Karpas-422 (cell line): Measurements from ENCODE around the gene F2R. TPM values are rescaled to one million over a fixed set of nuclear protein-coding genes. Genes with fewer than 3 reads are reported as not detected.

Source experiments
- DNase-seq: peaks from one replicate; pipeline ENCODE4 v3.0.0-alpha.2; 2015
- H2AFZ ChIP-seq: fragments of 200-600 bp; sonication (generic); 2 replicates; pipeline ENCODE4 v1.6.1; 2014; ENCODE audit warnings: antibody characterized with exemption, low read length, mixed read lengths
- H3K27ac ChIP-seq: fragments of 200-600 bp; sonication (generic); 2 replicates; pipeline ENCODE4 v1.5.1; 2014; ENCODE audit warnings: mild to moderate bottlenecking, low read length, moderate library complexity
- H3K27me3 ChIP-seq: fragments of 200-600 bp; sonication (generic); 2 replicates; pipeline ENCODE4 v1.6.1; 2014; ENCODE audit warnings: low read length, mixed read lengths
- H3K36me3 ChIP-seq: fragments of 200-600 bp; sonication (generic); 2 replicates; pipeline ENCODE4 v1.6.1; 2014; ENCODE audit warnings: low read length, mixed read lengths; ENCODE audit not compliant: insufficient read depth
- H3K4me1 ChIP-seq: fragments of 200-600 bp; sonication (generic); 2 replicates; pipeline ENCODE4 v1.6.1; 2014; ENCODE audit warnings: mild to moderate bottlenecking, low read length, mixed read lengths
- H3K4me2 ChIP-seq: fragments of 200-600 bp; sonication (generic); 2 replicates; pipeline ENCODE4 v1.6.1; 2014; ENCODE audit warnings: low read length, low read depth, mild to moderate bottlenecking; ENCODE audit not compliant: poor library complexity, severe bottlenecking
- H3K4me3 ChIP-seq: fragments of 200-600 bp; sonication (generic); 2 replicates; pipeline ENCODE4 v1.5.1; 2014; ENCODE audit warnings: mild to moderate bottlenecking, antibody characterized with exemption, low read length, mixed read lengths
- H3K79me2 ChIP-seq: fragments of 200-600 bp; sonication (generic); 2 replicates; pipeline ENCODE4 v1.6.1; 2014; ENCODE audit warnings: mild to moderate bottlenecking, low read length, mixed read lengths
- H3K9ac ChIP-seq: fragments of 200-600 bp; sonication (generic); 2 replicates; pipeline ENCODE4 v1.6.0; 2014; ENCODE audit warnings: low read length
- H3K9me2 ChIP-seq: fragments of 200-600 bp; sonication (generic), shearing (Covaris generic); replicated peaks from 2 replicates; pipeline ENCODE4 v1.6.0; 2014; ENCODE audit warnings: mild to moderate bottlenecking, low read length, moderate library complexity; ENCODE audit not compliant: insufficient read depth
- H3K9me3 ChIP-seq: fragments of 300-700, 200-600 bp; sonication (generic); 2 replicates; pipeline ENCODE4 v1.6.1; 2014; ENCODE audit warnings: low read length, mixed read lengths
- H4K20me1 ChIP-seq: fragments of 200-600 bp; sonication (generic); 2 replicates; pipeline ENCODE4 v1.6.1; 2014; ENCODE audit warnings: mild to moderate bottlenecking, antibody characterized with exemption, low read length, low read depth; ENCODE audit not compliant: insufficient read depth
- total RNA-seq: library from RNA; depleted of rRNA; stranded (reverse); fragments of >200 nt; shearing (Covaris generic); gene quantifications from 2 replicates; pipeline ENCODE4 v1.2.3, GENCODE V29; 2014; ENCODE audit warnings: low replicate concordance

The F2R gene
- total RNA-seq, 1 experiment from 2014 or later: not detected

- no peaks in the 10 kb centered on the region for H3K36me3 ChIP-seq
- no peak for DNase-seq
- no peaks in the 10 kb centered on the region for H3K4me1 ChIP-seq
- no peaks in the 10 kb centered on the region for H3K79me2 ChIP-seq
- no peak overlapping the region for H3K27ac ChIP-seq
- no peaks in the 10 kb centered on the region for H3K27me3 ChIP-seq
- no peaks in the 10 kb centered on the region for H3K9me3 ChIP-seq
- H3K4me3 ChIP-seq: no peak overlapping the region
- H3K9ac ChIP-seq: no peak overlapping the region
- no peaks in the 10 kb centered on the region for H4K20me1 ChIP-seq
- no peak overlapping the region for H2AFZ ChIP-seq
- H3K4me2 ChIP-seq: no peak overlapping the region
- H3K9me2 ChIP-seq: no peaks in the 10 kb centered on the region
These were observed 27.7 kb upstream of the F2R start for GRCh38 chr5:76688212-76688611.

- Histone ChIP-seq H3K36me3 (no peaks in the 10 kb centered on the region), H3K27me3 (no peaks in the 10 kb centered on the region), H3K27ac (no peak overlapping the region), H3K9me3 (no peaks in the 10 kb centered on the region), H3K79me2 (no peaks in the 10 kb centered on the region), H3K9me2 (no peaks in the 10 kb centered on the region), H3K4me3 (no peak overlapping the region), H3K4me2 (no peak overlapping the region), H3K9ac (no peak overlapping the region), H3K4me1 (no peaks in the 10 kb centered on the region), H4K20me1 (no peaks in the 10 kb centered on the region), H2AFZ (no peak overlapping the region)
- DNase-seq: no peak
These were observed 27.1 kb upstream of the F2R start for GRCh38 chr5:76688836-76689235.

GRCh38 chr5:76689321-76690036 lies 26.4 kb upstream of the F2R start:
- no peaks in the 10 kb centered on the region for H3K4me1 ChIP-seq
- H2AFZ ChIP-seq: no peak overlapping the region
- H3K27me3 ChIP-seq: no peaks in the 10 kb centered on the region
- H3K79me2 ChIP-seq: no peaks in the 10 kb centered on the region
- no peaks in the 10 kb centered on the region for H3K36me3 ChIP-seq
- H3K4me2 ChIP-seq: no peak overlapping the region
- no peak for DNase-seq
- no peak overlapping the region for H3K27ac ChIP-seq
- H3K4me3 ChIP-seq: no peak overlapping the region
- no peaks in the 10 kb centered on the region for H3K9me2 ChIP-seq
- H3K9ac ChIP-seq: no peak overlapping the region
- H4K20me1 ChIP-seq: no peaks in the 10 kb centered on the region
- H3K9me3 ChIP-seq: no peaks in the 10 kb centered on the region

GRCh38 chr5:76690037-76690679 lies 25.8 kb upstream of the F2R start:
- no peaks in the 10 kb centered on the region for H3K36me3 ChIP-seq
- no peaks in the 10 kb centered on the region for H3K9me2 ChIP-seq
- H3K79me2 ChIP-seq: no peaks in the 10 kb centered on the region
- no peak overlapping the region for H3K27ac ChIP-seq
- no peaks in the 10 kb centered on the region for H4K20me1 ChIP-seq
- H3K4me3 ChIP-seq: no peak overlapping the region
- no peaks in the 10 kb centered on the region for H3K4me1 ChIP-seq
- H2AFZ ChIP-seq: no peak overlapping the region
- H3K27me3 ChIP-seq: no peaks in the 10 kb centered on the region
- no peak overlapping the region for H3K4me2 ChIP-seq
- no peak for DNase-seq
- H3K9me3 ChIP-seq: no peaks in the 10 kb centered on the region
- no peak overlapping the region for H3K9ac ChIP-seq

GRCh38 chr5:76690704-76691466 lies 25.0 kb upstream of the F2R start:
- Histone ChIP-seq H3K4me1 (no peaks in the 10 kb centered on the region), H3K4me2 (no peak overlapping the region), H3K36me3 (no peaks in the 10 kb centered on the region), H3K9me3 (no peaks in the 10 kb centered on the region), H3K9me2 (no peaks in the 10 kb centered on the region), H3K4me3 (no peak overlapping the region), H3K27ac (no peak overlapping the region), H4K20me1 (no peaks in the 10 kb centered on the region), H2AFZ (no peak overlapping the region), H3K27me3 (no peaks in the 10 kb centered on the region), H3K9ac (no peak overlapping the region), H3K79me2 (no peaks in the 10 kb centered on the region)
- DNase-seq: no peak

- H4K20me1 ChIP-seq: no peaks in the 10 kb centered on the region
- H3K36me3 ChIP-seq: no peaks in the 10 kb centered on the region
- H3K9me3 ChIP-seq: no peaks in the 10 kb centered on the region
- H3K27me3 ChIP-seq: no peaks in the 10 kb centered on the region
- no peak overlapping the region for H3K4me3 ChIP-seq
- no peak overlapping the region for H2AFZ ChIP-seq
- H3K4me2 ChIP-seq: no peak overlapping the region
- no peak overlapping the region for H3K9ac ChIP-seq
- DNase-seq: no peak
- no peaks in the 10 kb centered on the region for H3K79me2 ChIP-seq
- no peak overlapping the region for H3K27ac ChIP-seq
- H3K4me1 ChIP-seq: no peaks in the 10 kb centered on the region
- no peaks in the 10 kb centered on the region for H3K9me2 ChIP-seq
These were observed 24.3 kb upstream of the F2R start for GRCh38 chr5:76691467-76692273.

- H4K20me1 ChIP-seq: no peaks in the 10 kb centered on the region
- no peak overlapping the region for H3K9ac ChIP-seq
- no peak overlapping the region for H3K4me2 ChIP-seq
- H2AFZ ChIP-seq: no peak overlapping the region
- H3K9me2 ChIP-seq: no peaks in the 10 kb centered on the region
- no peak overlapping the region for H3K4me3 ChIP-seq
- no peaks in the 10 kb centered on the region for H3K9me3 ChIP-seq
- no peaks in the 10 kb centered on the region for H3K4me1 ChIP-seq
- H3K27ac ChIP-seq: no peak overlapping the region
- no peaks in the 10 kb centered on the region for H3K79me2 ChIP-seq
- no peaks in the 10 kb centered on the region for H3K27me3 ChIP-seq
- no peaks in the 10 kb centered on the region for H3K36me3 ChIP-seq
- DNase-seq: no peak
These were observed 23.7 kb upstream of the F2R start for GRCh38 chr5:76692274-76692540.

- no peak overlapping the region for H3K27ac ChIP-seq
- H3K4me3 ChIP-seq: no peak overlapping the region
- no peak overlapping the region for H3K4me2 ChIP-seq
- no peaks in the 10 kb centered on the region for H3K27me3 ChIP-seq
- no peaks in the 10 kb centered on the region for H3K9me3 ChIP-seq
- H3K9ac ChIP-seq: no peak overlapping the region
- H3K9me2 ChIP-seq: no peaks in the 10 kb centered on the region
- H2AFZ ChIP-seq: no peak overlapping the region
- DNase-seq: no peak
- no peaks in the 10 kb centered on the region for H4K20me1 ChIP-seq
- no peaks in the 10 kb centered on the region for H3K36me3 ChIP-seq
- H3K79me2 ChIP-seq: no peaks in the 10 kb centered on the region
- H3K4me1 ChIP-seq: no peaks in the 10 kb centered on the region
These were observed 23.3 kb upstream of the F2R start for GRCh38 chr5:76692651-76693050.
